ENCODE results near the gene SNX14.
"Not testable (repeated sequence)": the region's sequence is repeated elsewhere in the genome, so short reads cannot be mapped to it uniquely, and the experiment has no call there.

The SNX14 gene

DNA sequence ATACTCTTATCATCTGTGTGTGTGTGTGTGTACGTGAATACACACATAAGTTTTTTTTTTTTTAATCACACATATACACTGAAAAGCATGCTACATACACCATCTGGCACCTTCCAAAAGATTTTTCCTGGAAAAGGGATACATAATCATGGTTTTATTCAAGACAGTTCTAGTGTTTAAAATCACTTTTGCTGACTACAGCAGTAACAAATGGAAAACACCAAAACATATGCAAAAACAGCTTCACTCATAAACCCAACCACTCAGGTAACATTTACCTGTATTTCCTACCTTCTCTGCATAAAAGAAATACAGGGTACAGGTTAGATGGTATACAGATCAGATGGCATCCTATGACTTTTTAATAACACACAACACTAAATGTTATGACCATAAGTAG is 2.5 kb downstream of the SNX14 start:
- no peak for DNase-seq (ENCODE audit: low read depth)

DNA sequence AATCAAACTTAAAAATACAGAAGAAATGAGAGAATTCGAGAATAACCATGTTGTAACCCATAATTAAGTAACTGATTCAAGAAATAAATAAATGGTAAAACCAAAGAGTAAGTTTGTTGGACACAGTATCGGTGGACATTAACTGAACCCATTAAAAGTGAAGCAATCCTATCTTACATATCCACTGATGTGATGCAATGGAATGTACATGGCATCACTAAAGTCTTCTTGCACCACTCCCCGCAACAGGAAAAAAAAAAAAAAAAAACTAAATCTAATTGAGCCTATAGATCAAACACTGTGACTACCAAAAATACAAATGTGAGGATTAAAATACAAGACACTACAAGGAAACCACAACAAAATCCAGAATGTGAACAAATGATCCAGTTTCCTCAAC is 7.9 kb downstream of the SNX14 start:
- no peak for DNase-seq (ENCODE audit: low read depth)

- DNase-seq (ENCODE audit: low read depth) = not testable (repeated sequence)
Measured at GRCh38 chr6:85582832-85583231, 10.8 kb downstream of the SNX14 start.

DNA sequence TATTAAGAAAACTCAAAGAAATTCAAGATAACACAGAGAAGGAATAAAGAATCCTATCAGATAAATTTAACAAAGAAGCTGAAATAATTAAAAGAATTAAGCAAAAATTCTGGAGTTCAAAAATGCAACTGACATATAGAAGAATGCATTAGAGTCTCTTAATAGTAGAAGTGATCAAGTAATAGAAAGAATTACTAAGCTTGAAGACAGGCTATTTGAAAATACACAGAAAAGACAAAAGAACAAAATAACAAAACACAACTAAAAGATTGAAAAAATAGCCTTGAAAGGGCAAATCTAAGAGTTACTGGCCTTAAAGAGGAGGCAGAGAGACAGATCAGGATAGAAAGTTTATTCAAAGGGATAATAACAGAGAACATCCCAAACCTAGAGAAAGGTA is 12.1 kb downstream of the SNX14 start:
- DNase-seq (ENCODE audit: low read depth) = no peak

GRCh38 chr6:85580878-85581267 is 12.8 kb downstream of the SNX14 start:
- peak; percentile 75 for DNase-seq (ENCODE audit: low read depth)

GRCh38 chr6:85580118-85580877 is 13.4 kb downstream of the SNX14 start:
- DNase-seq (ENCODE audit: low read depth) = peak; percentile 33

GRCh38 chr6:85579581-85579980 is 14.1 kb downstream of the SNX14 start:
- DNase-seq (ENCODE audit: low read depth) = no peak

DNA sequence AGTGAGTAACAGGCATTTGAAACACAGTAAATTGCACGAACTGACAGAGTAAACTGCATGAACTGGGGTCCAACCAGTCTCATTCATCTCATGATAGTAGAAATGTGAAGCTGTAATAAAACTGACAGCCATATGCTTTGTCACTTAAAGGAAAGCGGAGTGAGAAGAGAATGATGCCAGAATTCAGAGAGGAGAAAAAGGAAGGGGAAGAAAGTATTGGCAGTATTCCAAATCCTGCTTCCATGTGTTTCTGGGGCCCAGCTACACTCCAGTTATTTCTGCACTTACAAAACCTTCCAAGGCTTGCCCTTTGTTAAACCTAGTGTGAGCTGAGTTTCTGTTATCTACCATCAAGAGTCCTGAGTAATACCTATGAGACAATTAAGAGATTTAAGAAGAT is 17.2 kb downstream of the SNX14 start:
- DNase-seq (ENCODE audit: low read depth) = no peak

DNA sequence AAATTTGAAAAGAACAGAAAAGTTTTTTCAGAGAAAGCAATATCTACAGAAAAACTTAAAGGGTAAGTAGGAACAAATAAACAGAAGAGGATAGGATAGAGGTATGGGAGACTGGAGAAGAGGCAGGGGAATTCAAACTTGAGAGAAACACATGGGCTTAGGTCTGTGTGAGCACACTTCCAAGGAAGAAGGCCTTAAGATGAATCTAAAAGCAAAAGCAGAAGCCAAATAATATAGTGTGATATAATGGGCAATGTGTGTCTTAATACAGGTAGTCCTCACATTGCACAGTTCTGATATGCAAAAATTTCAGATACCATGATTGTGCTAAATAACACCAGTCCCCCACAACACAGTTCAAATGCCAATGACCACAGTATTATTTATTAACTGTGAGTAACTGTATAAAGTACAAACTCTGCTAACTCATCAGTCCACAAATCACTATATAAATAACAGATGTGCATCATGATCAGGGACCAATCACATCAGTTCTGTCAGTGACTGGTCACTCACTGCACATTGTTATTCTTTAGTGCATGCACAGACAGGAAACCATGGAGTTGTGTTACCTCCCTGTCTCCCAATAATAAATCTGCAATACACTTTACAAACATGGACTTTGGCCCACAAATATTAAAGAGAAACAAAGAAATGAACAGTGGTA is 18.6 kb downstream of the SNX14 start:
- peak; percentile 75 for DNase-seq (ENCODE audit: low read depth)

GRCh38 chr6:85569323-85569722 is 24.3 kb downstream of the SNX14 start:
- peak; percentile 67 for DNase-seq (ENCODE audit: low read depth)

DNA sequence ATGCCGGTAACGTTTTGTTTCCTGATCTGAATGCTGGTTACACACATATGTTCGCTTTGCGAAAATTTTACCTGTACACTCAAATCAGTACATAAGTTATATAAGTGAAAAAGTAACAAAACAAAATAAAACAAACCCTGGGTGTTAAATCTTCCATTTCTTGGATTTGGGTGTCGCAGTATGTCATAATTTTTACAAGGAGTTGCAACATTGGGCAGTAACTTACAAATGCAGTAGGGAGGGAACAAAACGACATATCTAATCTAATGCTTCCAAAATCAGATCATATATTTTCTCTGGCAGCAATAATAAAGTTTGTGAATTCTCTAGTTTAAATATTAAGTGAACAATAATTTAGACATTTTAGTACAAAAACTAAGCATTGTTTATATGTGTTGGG is 25.2 kb downstream of the SNX14 start:
- DNase-seq (ENCODE audit: low read depth) = no peak

DNA sequence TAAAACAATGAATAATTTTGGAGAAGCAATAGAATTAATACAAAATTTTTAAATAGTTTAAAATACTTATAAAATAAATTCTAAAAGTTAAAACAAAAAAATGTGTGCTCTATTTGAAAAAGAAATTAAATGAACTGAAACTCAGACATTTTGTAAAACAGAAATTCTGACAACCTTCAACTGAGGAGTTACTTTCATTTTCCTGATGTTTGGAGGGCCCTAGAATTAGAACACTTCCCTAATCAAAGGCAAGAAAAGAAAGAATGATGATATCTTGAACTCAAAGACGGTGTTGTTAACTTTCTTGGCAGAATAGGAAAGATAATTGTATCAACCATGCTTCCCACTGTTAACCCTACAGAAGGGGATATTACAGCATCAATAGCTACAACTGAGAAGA is 27.9 kb downstream of the SNX14 start:
- DNase-seq (ENCODE audit: low read depth) = no peak

GRCh38 chr6:85564223-85564622 is 29.4 kb downstream of the SNX14 start:
- not testable (repeated sequence) for DNase-seq (ENCODE audit: low read depth)

GRCh38 chr6:85561750-85562357 is 31.8 kb downstream of the SNX14 start:
- DNase-seq (ENCODE audit: low read depth) = peak; percentile 74

GRCh38 chr6:85556992-85557668 is 36.5 kb downstream of the SNX14 start:
- DNase-seq (ENCODE audit: low read depth) = no peak

DNA sequence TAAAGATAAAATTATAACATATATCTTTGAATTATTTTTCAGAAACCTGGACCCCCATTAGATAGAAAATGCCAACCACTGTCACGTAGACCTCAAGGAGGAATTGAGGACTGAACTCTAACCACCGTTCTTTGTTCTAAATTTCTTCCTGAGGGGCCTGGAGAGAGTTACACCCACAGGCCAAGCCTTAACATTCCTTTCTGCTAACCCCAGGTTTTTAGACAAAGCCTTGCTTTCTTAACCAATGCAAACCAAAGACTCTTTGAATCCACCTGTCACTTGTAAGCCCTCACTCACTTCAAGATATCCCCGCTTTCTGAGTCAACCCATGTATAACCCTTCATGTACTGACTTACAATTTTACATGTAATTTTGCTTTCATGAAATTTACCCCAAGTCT is 41.0 kb downstream of the SNX14 start:
- DNase-seq (ENCODE audit: low read depth) = no peak

GRCh38 chr6:85551264-85551663 is 42.4 kb downstream of the SNX14 start:
- peak; percentile 18 for DNase-seq (ENCODE audit: low read depth)

DNA sequence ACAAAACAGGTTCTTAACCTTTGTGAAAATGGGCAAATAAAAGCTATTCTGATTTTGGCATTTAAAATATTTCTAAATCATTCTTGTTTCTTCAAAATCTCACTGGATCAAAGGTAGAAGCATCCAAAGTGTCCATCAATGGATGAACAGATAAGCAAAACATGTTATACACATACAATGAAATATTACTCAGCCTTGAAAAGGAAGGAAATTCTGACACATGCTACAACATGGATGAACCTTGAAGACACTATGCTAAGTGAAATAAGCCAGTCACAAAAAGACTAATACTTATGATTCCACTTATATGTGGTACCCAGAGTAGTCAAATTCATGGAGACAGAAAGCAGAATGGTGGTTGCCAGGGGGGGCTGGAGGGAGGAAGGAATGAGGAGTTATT is 45.9 kb downstream of the SNX14 start:
- no peak for DNase-seq (ENCODE audit: low read depth)

DNA sequence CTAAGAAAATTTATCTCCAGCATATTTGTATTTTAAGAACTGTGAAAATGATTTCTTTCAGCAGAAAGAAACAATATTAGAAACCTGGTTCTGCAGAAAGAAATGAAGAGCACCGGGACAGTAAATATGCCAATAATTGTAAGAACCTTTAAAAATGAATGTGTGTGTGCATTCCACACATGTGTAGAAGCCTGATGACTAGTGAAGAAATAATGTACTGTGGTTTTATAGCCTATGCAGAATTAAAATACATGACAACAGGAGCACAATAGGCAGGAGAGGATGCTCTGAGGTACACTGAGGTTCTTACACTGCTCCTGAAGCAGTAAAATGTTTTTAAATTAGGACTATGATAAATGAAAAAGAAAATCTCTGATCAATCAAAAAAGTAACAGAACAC is 48.9 kb downstream of the SNX14 start:
- DNase-seq (ENCODE audit: low read depth) = peak; percentile 57

- DNase-seq (ENCODE audit: low read depth) = peak; percentile 50
Measured at GRCh38 chr6:85537055-85537494, 56.6 kb downstream of the SNX14 start.

- not testable (repeated sequence) for DNase-seq (ENCODE audit: low read depth)
Measured at GRCh38 chr6:85524281-85524680, 69.4 kb downstream of the SNX14 start.

GRCh38 chr6:85516168-85516567 is 77.5 kb downstream of the SNX14 start:
- peak; percentile 63 for DNase-seq (ENCODE audit: low read depth)
